ENCODE data around the gene MYH10.

Gene MYH10

DNA sequence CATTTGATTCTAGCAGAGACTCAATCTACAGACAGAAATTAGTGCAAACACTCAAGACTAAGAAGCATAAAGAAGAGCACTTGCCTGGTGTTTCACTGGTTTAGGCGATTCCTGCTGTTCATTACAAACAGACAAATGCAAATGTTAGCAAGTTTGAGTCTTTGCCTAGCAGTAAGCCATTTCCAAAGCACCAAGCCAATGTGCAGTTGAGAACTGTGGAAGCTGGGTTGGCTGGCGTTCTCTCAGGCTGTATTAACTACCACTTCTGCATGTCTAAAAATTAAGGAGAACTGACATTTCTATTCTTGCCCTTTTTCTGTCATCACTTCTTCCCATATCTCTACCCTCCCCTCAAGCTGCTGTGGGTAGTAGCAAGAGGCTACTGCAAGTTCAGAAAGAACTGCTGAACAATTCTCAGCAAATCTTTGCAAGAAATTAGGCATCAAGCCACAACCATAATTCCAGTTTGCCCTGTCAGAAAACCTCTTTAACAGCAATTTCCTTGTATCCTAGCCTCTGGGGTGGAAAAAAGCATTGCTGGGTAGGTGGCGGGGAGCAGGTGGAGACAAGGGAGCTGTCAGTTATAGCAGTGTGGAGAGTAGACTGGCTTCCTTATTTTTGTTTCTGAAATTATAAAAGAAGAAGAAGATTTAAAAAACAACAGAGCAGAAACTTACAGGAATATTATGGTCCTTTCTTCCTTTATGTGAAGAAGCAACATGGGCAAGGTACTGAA is 53.8 kb downstream of the MYH10 start:
- Histone ChIP-seq H3K36me3 (peaks cover 56% of the 10 kb centered on the region), H3K27me3 (ENCODE audit: insufficient read depth, low read depth, severe bottlenecking) (no peaks in the 10 kb centered on the region), H3K9me3 (ENCODE audit: severe bottlenecking) (no peaks in the 10 kb centered on the region), H3K27ac (no peak overlapping the region), H3K4me3 (ENCODE audit: low read depth, low read length) (no peak overlapping the region)
- DNase-seq, result no peak
- TF ChIP-seq, protein P1, sequence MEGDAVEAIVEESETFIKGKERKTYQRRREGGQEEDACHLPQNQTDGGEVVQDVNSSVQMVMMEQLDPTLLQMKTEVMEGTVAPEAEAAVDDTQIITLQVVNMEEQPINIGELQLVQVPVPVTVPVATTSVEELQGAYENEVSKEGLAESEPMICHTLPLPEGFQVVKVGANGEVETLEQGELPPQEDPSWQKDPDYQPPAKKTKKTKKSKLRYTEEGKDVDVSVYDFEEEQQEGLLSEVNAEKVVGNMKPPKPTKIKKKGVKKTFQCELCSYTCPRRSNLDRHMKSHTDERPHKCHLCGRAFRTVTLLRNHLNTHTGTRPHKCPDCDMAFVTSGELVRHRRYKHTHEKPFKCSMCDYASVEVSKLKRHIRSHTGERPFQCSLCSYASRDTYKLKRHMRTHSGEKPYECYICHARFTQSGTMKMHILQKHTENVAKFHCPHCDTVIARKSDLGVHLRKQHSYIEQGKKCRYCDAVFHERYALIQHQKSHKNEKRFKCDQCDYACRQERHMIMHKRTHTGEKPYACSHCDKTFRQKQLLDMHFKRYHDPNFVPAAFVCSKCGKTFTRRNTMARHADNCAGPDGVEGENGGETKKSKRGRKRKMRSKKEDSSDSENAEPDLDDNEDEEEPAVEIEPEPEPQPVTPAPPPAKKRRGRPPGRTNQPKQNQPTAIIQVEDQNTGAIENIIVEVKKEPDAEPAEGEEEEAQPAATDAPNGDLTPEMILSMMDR (IDR thresholded peaks at IDR 0.05; ENCODE audit: low read depth, low read length), result no peak

DNA sequence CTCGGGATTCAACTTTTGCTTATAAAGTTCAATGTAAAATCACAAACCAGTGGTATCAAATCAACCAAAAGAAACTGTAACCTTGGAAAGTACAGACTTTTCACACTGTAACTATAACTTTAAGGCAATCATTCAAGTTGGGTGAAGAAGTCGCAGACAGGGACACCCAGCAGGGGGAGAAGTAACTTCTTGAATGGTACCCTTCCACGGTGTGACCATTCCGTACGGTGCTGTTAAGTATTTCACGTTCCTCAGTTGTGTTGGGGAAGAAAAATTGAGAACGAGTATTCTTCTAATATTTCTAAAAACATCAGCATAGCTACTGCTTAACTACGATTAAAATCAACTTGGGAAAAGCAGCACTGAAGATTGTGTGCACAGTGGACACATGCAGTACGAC is 55.8 kb downstream of the MYH10 start:
- TF ChIP-seq, protein P1 (IDR thresholded peaks at IDR 0.05; ENCODE audit: low read depth, low read length), result 0 out of 2 replicates have a peak, but pooled peaks have one; percentile 10
- H3K27ac ChIP-seq, result no peak overlapping the region

GRCh38 chr17:8572764-8573163 is 57.8 kb downstream of the MYH10 start:
- TF ChIP-seq, protein P1 (IDR thresholded peaks at IDR 0.05; ENCODE audit: low read depth, low read length), result no peak
- Histone ChIP-seq H3K4me3 (ENCODE audit: low read depth, low read length) (no peak overlapping the region), H3K27me3 (ENCODE audit: insufficient read depth, low read depth, severe bottlenecking) (no peaks in the 10 kb centered on the region), H3K9me3 (ENCODE audit: severe bottlenecking) (no peaks in the 10 kb centered on the region), H3K36me3 (peaks cover 79% of the 10 kb centered on the region), H3K27ac (no peak overlapping the region)
- no peak for DNase-seq

More for the DNA sequence above, 55.8 kb downstream of the MYH10 start:
- Histone ChIP-seq H3K36me3 (peaks cover 65% of the 10 kb centered on the region), H3K4me3 (ENCODE audit: low read depth, low read length) (no peak overlapping the region), H3K27me3 (ENCODE audit: insufficient read depth, low read depth, severe bottlenecking) (no peaks in the 10 kb centered on the region), H3K9me3 (ENCODE audit: severe bottlenecking) (no peaks in the 10 kb centered on the region)
- DNase-seq, result no peak

DNA sequence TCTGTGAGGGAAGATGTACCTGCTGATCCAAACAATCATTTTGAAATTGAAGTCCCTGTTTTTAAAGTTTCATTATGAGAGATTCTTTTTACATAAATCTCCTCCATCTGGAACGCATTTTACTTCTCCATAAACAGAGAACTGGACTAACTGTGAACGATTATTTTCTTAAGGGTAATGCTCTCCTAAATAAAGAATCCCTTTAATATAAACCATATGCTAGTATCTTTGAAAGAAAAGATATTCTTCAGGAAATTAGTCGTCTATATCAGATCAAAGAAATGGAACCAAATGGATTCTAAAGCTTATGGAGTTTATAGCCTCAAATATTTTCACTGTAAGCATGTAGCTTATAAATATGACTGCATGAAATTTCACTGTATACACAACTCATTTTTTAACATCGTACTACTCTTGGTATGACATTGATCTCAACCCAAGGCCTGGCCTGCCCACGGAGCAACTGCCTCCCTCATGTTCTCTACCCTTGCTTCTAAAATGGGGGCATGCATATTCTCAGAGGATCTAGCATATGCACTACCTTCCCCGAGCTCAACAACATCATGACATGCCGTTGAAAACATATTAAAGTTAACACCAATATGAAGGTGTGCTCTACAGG is 66.4 kb downstream of the MYH10 start:
- DNase-seq, result no peak
- Histone ChIP-seq H3K27me3 (ENCODE audit: insufficient read depth, low read depth, severe bottlenecking) (no peaks in the 10 kb centered on the region), H3K36me3 (peaks cover 53% of the 10 kb centered on the region), H3K9me3 (ENCODE audit: severe bottlenecking) (peaks cover 2% of the 10 kb centered on the region), H3K4me3 (ENCODE audit: low read depth, low read length) (peak overlapping the region; percentile 4; the same call in 1 of the 2 replicates), H3K27ac (peak overlapping the region; percentile 73)
- TF ChIP-seq, protein P1 (IDR thresholded peaks at IDR 0.05; ENCODE audit: low read depth, low read length), result no peak

- Histone ChIP-seq H3K27me3 (ENCODE audit: insufficient read depth, low read depth, severe bottlenecking) (no peaks in the 10 kb centered on the region), H3K27ac (peak overlapping the region; percentile 73), H3K9me3 (ENCODE audit: severe bottlenecking) (peaks cover 2% of the 10 kb centered on the region), H3K4me3 (ENCODE audit: low read depth, low read length) (peak overlapping the region; percentile 4; the same call in 1 of the 2 replicates), H3K36me3 (peaks cover 44% of the 10 kb centered on the region)
- TF ChIP-seq, protein P1 (IDR thresholded peaks at IDR 0.05; ENCODE audit: low read depth, low read length), result no peak
- peak; percentile 53 for DNase-seq
Observed at GRCh38 chr17:8563024-8563776, 67.3 kb downstream of the MYH10 start.

Data from WERI-Rb-1 (cell line).